Neural progenitor cell (in vitro differentiated cells): ENCODE measurements around the gene CD83.

ENCODE experiments used
- EZH2 ChIP-seq: fragments of 200-600 bp; sonication (generic); IDR thresholded peaks from 2 replicates; pipeline ENCODE4 v1.6.1; 2017; ENCODE audit warnings: antibody characterized with exemption, mild to moderate bottlenecking, moderate library complexity
- EZH2phosphoT487 ChIP-seq: fragments of 200-600 bp; sonication (generic); IDR thresholded peaks from 2 replicates; pipeline ENCODE4 v1.6.1; 2017; ENCODE audit warnings: antibody characterized with exemption
- TF ChIP-seq, protein P1 (sequence below): fragments of 200-600 bp; sonication (generic); IDR thresholded peaks from 2 replicates; pipeline ENCODE4 v1.5.1; 2017; ENCODE audit warnings: antibody characterized with exemption, mild to moderate bottlenecking

DNA sequence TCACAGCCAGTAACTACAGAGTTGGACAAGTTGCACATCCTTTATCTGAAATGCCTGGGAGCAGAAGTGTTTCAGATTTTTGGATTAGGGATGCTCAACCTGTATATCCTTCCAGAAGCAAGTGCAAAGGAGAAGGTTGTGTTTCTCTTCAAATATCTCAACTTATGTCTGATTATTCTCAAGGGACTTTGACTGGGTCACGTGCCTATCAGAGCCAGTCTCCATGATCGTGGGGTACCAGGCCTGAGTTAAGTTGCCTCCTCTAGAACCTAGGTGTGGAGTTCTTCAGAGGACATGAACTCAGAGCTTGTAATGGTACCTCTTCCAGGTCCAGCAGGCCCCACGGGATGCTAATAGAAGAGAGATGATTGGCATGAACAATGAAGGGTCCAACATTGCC, 7.8 kb downstream of the CD83 start:
- TF ChIP-seq, protein P1, sequence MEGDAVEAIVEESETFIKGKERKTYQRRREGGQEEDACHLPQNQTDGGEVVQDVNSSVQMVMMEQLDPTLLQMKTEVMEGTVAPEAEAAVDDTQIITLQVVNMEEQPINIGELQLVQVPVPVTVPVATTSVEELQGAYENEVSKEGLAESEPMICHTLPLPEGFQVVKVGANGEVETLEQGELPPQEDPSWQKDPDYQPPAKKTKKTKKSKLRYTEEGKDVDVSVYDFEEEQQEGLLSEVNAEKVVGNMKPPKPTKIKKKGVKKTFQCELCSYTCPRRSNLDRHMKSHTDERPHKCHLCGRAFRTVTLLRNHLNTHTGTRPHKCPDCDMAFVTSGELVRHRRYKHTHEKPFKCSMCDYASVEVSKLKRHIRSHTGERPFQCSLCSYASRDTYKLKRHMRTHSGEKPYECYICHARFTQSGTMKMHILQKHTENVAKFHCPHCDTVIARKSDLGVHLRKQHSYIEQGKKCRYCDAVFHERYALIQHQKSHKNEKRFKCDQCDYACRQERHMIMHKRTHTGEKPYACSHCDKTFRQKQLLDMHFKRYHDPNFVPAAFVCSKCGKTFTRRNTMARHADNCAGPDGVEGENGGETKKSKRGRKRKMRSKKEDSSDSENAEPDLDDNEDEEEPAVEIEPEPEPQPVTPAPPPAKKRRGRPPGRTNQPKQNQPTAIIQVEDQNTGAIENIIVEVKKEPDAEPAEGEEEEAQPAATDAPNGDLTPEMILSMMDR: no peak
- TF ChIP-seq EZH2 (no peak), EZH2phosphoT487 (no peak)
